Neural cell (in vitro differentiated cells): ENCODE measurements around the gene ZCCHC4. TPM values are rescaled to one million over a fixed set of nuclear protein-coding genes. Genes with fewer than 3 reads are reported as not detected.

Source experiments
- H2AFZ ChIP-seq: fragments of 200-600, 300-800 bp; sonication (generic), shearing (Covaris generic); 2 replicates; pipeline ENCODE4 v1.6.0; 2014; ENCODE audit warnings: low read depth, mild to moderate bottlenecking, antibody characterized with exemption, low read length, moderate library complexity
- H3F3A ChIP-seq: fragments of 200-600 bp; shearing (Covaris generic); 2 replicates; pipeline ENCODE4 v1.6.1; 2016; ENCODE audit warnings: mild to moderate bottlenecking, moderate library complexity, mixed read lengths, antibody characterized with exemption, low read length; ENCODE audit not compliant: insufficient read depth, poor library complexity, severe bottlenecking
- H3K27ac ChIP-seq: fragments of 200-600, 300-800 bp; sonication (generic), shearing (Covaris generic); 2 replicates; pipeline ENCODE4 v1.5.1; 2014; ENCODE audit warnings: mild to moderate bottlenecking, low read length, moderate library complexity
- H3K27me3 ChIP-seq: fragments of 300-800, 200-600 bp; sonication (generic), shearing (Covaris generic); 2 replicates; pipeline ENCODE4 v1.6.0; 2014; ENCODE audit warnings: mild to moderate bottlenecking, low read depth, low read length, moderate library complexity; ENCODE audit not compliant: insufficient read depth
- H3K36me3 ChIP-seq: fragments of 300-800, 200-600 bp; sonication (generic), shearing (Covaris generic); 2 replicates; pipeline ENCODE4 v1.5.1; 2014; ENCODE audit warnings: mild to moderate bottlenecking, antibody characterized with exemption, low read length, moderate library complexity; ENCODE audit not compliant: insufficient read depth
- H3K4me2 ChIP-seq: fragments of 300-800, 200-600 bp; sonication (generic), shearing (Covaris generic); 2 replicates; pipeline ENCODE4 v1.6.0; 2014; ENCODE audit warnings: mild to moderate bottlenecking, low read length
- H3K4me3 ChIP-seq: fragments of 300-800, 200-600 bp; sonication (generic), shearing (Covaris generic); 2 replicates; pipeline ENCODE4 v1.5.1; 2014; ENCODE audit warnings: mild to moderate bottlenecking, low read length, moderate library complexity
- H3K79me2 ChIP-seq: fragments of 200-600 bp; shearing (Covaris generic); replicated peaks from 2 replicates; pipeline ENCODE4 v1.6.0; 2014; ENCODE audit warnings: mild to moderate bottlenecking, low read length, moderate library complexity; ENCODE audit not compliant: insufficient read depth
- H3K9ac ChIP-seq: fragments of 300-800, 200-600 bp; sonication (generic), shearing (Covaris generic); 2 replicates; pipeline ENCODE4 v1.6.1; 2016; ENCODE audit warnings: mild to moderate bottlenecking, low read length, mixed read lengths
- H3K9me2 ChIP-seq: fragments of 200-600 bp; shearing (Covaris generic); 2 replicates; pipeline ENCODE4 v1.6.1; 2016; ENCODE audit warnings: mild to moderate bottlenecking, low read length, mixed read lengths; ENCODE audit not compliant: insufficient read depth
- H3K9me3 ChIP-seq: fragments of 200-600, 300-800 bp; sonication (generic), shearing (Covaris generic); 2 replicates; pipeline ENCODE4 v1.6.1; 2016; ENCODE audit warnings: mild to moderate bottlenecking, mixed run types, low read length, moderate library complexity, mixed read lengths
- H4K20me1 ChIP-seq: fragments of 200-600 bp; shearing (Covaris generic); 2 replicates; pipeline ENCODE4 v1.6.1; 2016; ENCODE audit warnings: mild to moderate bottlenecking, mixed run types; ENCODE audit not compliant: insufficient read depth
- EP300 ChIP-seq: fragments of 450-650 bp; conservative IDR thresholded peaks from 2 replicates; pipeline ENCODE4 v1.6.1; 2014; ENCODE audit warnings: antibody characterized with exemption, mild to moderate bottlenecking, moderate library complexity; ENCODE audit not compliant: poor library complexity, severe bottlenecking
- EZH2 ChIP-seq: fragments of 200-600, 300-800 bp; shearing (Covaris generic), sonication (generic); IDR thresholded peaks from 2 replicates; pipeline ENCODE4 v1.6.1; 2014; ENCODE audit warnings: antibody characterized with exemption, low read length, borderline replicate concordance, mild to moderate bottlenecking; ENCODE audit not compliant: insufficient read depth, poor library complexity, severe bottlenecking
- MXI1 ChIP-seq: fragments of 450-650 bp; conservative IDR thresholded peaks from 2 replicates; pipeline ENCODE4 v1.6.1; 2014; ENCODE audit warnings: antibody characterized with exemption, mild to moderate bottlenecking; ENCODE audit not compliant: poor library complexity, severe bottlenecking
- POLR2AphosphoS5 ChIP-seq: IDR thresholded peaks from 2 replicates; pipeline ENCODE4 v1.6.1; 2012
- RAD21 ChIP-seq: fragments of 450-650 bp; conservative IDR thresholded peaks from 2 replicates; pipeline ENCODE4 v1.6.1; 2014; ENCODE audit warnings: antibody characterized with exemption, mild to moderate bottlenecking, moderate library complexity
- SMC3 ChIP-seq: fragments of 450-650 bp; conservative IDR thresholded peaks from 2 replicates; pipeline ENCODE4 v1.6.1; 2014; ENCODE audit warnings: antibody characterized with exemption, mild to moderate bottlenecking, moderate library complexity; ENCODE audit not compliant: poor library complexity
- TAF1 ChIP-seq: IDR thresholded peaks from 2 replicates; pipeline ENCODE4 v1.6.1; 2012; ENCODE audit warnings: low read depth
- polyA plus RNA-seq: library from polyadenylated mRNA; depleted of rRNA; stranded (reverse); fragments of >200 nt; gene quantifications from 2 replicates; pipeline ENCODE4 v1.2.3, GENCODE V29; 2014
- TF ChIP-seq, protein P1 (sequence below): fragments of 450-650 bp; IDR thresholded peaks from 2 replicates; pipeline ENCODE4 v1.5.1; 2014; ENCODE audit warnings: antibody characterized with exemption, mild to moderate bottlenecking, moderate library complexity; ENCODE audit not compliant: poor library complexity, severe bottlenecking
- TF ChIP-seq, protein P2 (sequence below): IDR thresholded peaks from 2 replicates; pipeline ENCODE4 v1.6.1; 2012; ENCODE audit warnings: borderline replicate concordance

Gene ZCCHC4
- polyA plus RNA-seq, 1 donor from 2014 or later, result 8.6 TPM

DNA sequence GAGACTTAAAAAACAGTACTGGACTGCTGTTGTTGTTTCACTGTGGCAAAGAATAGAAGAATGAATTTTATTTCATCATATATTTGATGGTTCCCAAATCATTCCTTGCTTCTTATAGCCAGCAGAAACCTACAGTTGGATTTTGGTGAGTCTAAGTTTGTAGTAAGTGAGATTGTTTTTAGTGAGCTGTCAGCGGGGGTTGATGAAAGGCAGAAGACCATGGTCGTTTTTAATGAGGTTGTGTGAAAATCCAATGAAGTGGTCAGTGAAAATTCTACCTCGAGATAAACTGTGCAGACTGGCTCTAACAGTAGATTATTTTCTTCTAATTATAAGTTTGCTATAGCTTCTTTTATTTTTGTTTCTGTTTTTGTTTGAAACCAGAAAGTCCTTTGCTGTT, 100.7 kb downstream of the ZCCHC4 start:
- Histone ChIP-seq H3K27ac (no peak overlapping the region), H3K36me3 (no peaks in the 10 kb centered on the region), H3K27me3 (no peaks in the 10 kb centered on the region), H2AFZ (no peak overlapping the region), H4K20me1 (no peaks in the 10 kb centered on the region), H3K9ac (no peak overlapping the region), H3F3A (no peaks in the 10 kb centered on the region), H3K4me2 (no peak overlapping the region), H3K79me2 (no peaks in the 10 kb centered on the region), H3K9me2 (no peaks in the 10 kb centered on the region), H3K4me3 (no peak overlapping the region), H3K9me3 (no peaks in the 10 kb centered on the region)
- TF ChIP-seq, protein P1, sequence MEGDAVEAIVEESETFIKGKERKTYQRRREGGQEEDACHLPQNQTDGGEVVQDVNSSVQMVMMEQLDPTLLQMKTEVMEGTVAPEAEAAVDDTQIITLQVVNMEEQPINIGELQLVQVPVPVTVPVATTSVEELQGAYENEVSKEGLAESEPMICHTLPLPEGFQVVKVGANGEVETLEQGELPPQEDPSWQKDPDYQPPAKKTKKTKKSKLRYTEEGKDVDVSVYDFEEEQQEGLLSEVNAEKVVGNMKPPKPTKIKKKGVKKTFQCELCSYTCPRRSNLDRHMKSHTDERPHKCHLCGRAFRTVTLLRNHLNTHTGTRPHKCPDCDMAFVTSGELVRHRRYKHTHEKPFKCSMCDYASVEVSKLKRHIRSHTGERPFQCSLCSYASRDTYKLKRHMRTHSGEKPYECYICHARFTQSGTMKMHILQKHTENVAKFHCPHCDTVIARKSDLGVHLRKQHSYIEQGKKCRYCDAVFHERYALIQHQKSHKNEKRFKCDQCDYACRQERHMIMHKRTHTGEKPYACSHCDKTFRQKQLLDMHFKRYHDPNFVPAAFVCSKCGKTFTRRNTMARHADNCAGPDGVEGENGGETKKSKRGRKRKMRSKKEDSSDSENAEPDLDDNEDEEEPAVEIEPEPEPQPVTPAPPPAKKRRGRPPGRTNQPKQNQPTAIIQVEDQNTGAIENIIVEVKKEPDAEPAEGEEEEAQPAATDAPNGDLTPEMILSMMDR, result no peak
- TF ChIP-seq, protein P2, sequence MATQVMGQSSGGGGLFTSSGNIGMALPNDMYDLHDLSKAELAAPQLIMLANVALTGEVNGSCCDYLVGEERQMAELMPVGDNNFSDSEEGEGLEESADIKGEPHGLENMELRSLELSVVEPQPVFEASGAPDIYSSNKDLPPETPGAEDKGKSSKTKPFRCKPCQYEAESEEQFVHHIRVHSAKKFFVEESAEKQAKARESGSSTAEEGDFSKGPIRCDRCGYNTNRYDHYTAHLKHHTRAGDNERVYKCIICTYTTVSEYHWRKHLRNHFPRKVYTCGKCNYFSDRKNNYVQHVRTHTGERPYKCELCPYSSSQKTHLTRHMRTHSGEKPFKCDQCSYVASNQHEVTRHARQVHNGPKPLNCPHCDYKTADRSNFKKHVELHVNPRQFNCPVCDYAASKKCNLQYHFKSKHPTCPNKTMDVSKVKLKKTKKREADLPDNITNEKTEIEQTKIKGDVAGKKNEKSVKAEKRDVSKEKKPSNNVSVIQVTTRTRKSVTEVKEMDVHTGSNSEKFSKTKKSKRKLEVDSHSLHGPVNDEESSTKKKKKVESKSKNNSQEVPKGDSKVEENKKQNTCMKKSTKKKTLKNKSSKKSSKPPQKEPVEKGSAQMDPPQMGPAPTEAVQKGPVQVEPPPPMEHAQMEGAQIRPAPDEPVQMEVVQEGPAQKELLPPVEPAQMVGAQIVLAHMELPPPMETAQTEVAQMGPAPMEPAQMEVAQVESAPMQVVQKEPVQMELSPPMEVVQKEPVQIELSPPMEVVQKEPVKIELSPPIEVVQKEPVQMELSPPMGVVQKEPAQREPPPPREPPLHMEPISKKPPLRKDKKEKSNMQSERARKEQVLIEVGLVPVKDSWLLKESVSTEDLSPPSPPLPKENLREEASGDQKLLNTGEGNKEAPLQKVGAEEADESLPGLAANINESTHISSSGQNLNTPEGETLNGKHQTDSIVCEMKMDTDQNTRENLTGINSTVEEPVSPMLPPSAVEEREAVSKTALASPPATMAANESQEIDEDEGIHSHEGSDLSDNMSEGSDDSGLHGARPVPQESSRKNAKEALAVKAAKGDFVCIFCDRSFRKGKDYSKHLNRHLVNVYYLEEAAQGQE, result no peak
- TF ChIP-seq SMC3 (no peak), EP300 (no peak), EZH2 (no peak), POLR2AphosphoS5 (no peak)

DNA sequence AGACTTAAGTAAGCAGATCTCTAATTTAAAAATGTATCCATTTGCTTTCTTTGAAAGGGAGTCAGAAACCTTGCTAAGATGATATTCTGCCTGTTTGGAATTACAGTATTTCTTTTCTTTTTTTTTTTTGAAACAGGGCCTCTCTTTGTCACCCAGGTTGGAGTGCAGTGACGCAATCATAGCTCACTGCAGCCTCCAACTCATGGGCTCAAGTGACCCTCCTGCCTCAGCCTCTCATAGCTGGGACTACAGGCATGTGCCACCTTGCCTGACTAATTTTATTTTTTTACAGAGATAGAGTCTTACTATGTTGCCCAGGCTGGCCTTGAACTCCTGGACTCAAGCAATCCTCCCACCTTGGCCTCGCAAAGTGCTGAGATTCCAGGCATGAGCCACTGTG, 104.4 kb downstream of the ZCCHC4 start:
- H3K36me3 ChIP-seq, result no peaks in the 10 kb centered on the region
- H3K9me2 ChIP-seq, result no peaks in the 10 kb centered on the region
- H3K4me2 ChIP-seq, result no peak overlapping the region
- no peak overlapping the region for H3K4me3 ChIP-seq
- no peak for TF ChIP-seq MXI1
- TF ChIP-seq, protein P1, result no peak
- no peak for TF ChIP-seq RAD21
- TF ChIP-seq TAF1, result no peak
- TF ChIP-seq SMC3, result no peak
- TF ChIP-seq EZH2, result no peak
- TF ChIP-seq POLR2AphosphoS5, result no peak
- TF ChIP-seq, protein P2, result no peak
- no peak for TF ChIP-seq EP300
- H4K20me1 ChIP-seq, result no peaks in the 10 kb centered on the region
- H3K9ac ChIP-seq, result no peak overlapping the region
- no peak overlapping the region for H3K27ac ChIP-seq
- no peak overlapping the region for H2AFZ ChIP-seq
- no peaks in the 10 kb centered on the region for H3F3A ChIP-seq
- no peaks in the 10 kb centered on the region for H3K79me2 ChIP-seq
- no peaks in the 10 kb centered on the region for H3K27me3 ChIP-seq
- no peaks in the 10 kb centered on the region for H3K9me3 ChIP-seq
